NCI-H128 (cell line): ENCODE measurements around the gene APOBEC2.

Experiments
- DNase-seq: peaks from one replicate; lab custom pipeline; 2025; ENCODE audit not compliant: unreplicated experiment; lab: John Stamatoyannopoulos, UW

APOBEC2 gene

DNA sequence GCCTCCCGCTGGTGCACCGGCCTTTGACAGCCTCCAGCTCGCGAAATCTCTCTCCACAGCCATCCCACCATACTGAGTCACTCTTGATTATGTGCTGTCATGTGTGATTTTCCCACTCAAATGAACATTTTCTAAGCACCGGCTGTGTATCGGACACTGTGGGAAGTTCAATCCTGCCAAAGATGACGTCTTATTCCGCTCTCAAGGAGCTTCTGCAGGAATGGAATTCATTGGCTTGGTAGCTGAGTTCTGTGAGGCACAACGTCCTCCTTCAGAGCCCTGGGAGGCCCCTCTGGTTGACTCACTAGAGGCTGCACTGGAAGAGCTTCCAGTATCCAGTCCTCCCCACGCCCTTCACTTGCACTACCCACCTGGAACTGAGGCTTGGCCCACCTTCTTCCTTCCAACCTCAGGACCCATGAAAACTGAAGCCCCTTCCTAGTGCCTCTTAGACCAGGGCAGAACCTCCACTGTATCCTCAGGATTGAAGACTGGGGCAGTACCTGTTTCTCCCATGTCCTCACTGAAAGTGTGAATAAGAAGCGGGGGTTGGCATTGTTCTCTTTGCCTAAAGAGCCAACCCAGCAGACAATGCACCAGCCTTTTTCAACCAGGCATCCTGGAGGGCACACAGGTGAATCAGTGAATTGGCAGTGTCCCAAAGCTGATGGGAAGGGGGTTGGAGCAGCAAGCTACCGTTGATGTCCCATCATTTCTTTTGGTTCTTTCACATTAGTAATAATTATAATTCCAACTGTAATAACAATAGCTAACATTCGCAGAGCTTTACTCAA is 15.7 kb upstream of the APOBEC2 start:
- DNase-seq: no peak

DNA sequence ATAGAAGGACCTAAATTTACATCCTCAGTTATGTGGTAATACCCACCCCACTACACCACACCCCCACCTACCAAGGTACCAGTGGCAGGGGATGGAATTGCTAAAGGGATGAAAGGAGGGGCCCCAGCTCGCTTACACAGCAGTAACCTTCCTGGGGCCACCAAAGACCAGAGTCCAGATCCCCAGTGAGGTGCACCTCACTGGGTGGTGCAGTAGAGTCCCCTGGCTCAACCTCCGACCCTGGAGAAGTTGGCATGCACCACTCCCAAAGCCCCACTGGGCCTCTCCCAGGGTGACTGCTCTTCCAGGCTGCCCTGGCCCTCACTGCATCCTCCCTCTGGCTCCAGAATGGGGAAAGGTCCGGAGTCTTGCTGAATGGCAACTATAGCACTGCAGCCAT is 14.8 kb upstream of the APOBEC2 start:
- DNase-seq: no peak

DNA sequence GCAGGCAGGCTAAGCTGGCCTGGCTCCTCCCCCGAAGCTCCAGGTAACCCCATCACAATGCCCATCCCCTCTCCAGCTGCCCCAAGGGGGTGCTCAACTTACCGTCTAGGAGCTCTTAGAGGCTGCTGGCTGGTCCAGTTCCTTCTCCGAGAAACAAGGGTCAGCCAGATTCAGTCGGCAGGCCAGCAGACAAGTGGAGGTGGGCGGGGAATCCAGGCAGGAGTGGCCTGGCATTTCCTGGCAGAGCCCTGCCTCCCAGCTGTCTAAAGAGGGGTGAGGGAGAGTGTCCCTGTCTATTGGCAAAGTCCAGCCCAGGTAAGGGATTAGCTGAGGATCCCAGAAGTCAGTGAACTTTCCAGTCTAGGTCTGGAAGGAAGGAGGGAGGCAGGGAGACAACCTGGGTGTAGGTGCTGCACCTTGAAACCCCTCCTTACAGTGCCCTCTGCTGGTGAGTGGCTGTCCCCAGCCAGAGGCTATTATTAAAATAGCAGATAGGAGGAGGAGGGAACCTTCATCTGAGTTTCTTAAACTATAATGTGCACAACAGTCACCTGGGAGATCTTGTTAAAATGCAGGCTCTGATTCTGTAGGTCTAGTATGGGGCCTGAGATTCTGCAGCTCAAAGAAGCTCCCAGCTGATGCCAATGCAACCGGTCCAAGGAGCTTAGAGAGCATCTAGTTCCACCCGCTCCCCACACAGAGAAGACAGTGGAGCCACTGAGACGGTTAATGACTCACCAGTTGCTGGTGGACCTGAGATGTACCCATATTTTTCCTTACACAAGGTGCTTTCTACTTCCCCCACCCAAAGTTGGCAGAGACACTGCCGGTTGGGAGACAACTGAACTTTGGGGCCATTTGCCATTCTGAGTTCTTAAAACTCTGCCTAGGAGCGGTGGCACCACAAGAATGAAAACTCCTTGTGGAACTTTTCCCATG is 13.7 kb upstream of the APOBEC2 start, which contains the start of gene UNC5CL:
UNC5CL (minus strand) TSS at position 162 of the 939 bp plus-strand sequence. CDS start 4,147 bp downstream, outside the sequence.
- DNase-seq: no peak

DNA sequence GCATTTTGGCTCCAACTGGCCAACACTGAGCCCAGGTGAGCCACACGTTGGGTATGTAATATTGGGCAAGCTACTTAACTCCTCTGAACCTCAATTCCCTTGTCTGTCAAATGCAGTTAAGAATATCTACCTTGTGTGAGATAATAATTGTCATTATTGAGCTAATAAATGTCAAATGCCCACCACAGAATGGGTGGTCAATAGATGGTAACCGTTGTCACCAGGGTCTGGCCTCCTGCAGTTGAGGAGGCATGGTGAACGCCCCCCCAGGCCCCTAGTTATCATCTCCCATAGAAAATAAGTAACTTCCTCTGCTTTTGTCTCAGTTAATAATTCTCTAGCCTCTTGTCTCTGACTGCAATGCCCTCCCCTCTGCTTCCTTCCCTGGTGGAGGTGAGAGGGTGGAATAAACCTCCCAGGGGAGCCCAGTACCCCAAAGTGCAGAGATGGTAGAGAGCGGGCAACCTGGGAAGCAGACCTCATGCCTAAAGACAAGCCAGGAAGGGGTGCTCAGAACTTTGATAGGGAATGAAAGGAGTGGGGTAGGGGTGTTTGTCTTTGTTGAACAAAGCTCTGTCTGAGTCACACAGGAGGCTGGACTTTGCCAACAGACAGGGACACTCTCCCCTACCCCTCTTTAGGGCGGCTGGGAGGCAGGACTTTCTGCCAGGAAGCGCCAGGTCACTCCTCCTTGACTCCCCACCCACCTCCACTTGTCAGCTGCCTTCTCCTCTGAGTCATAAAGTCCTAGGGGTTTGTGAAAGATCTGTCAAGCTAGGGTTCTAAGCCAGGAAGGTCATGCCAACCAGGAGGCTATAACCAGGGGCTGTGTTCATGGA is 12.7 kb upstream of the APOBEC2 start:
- no peak for DNase-seq

DNA sequence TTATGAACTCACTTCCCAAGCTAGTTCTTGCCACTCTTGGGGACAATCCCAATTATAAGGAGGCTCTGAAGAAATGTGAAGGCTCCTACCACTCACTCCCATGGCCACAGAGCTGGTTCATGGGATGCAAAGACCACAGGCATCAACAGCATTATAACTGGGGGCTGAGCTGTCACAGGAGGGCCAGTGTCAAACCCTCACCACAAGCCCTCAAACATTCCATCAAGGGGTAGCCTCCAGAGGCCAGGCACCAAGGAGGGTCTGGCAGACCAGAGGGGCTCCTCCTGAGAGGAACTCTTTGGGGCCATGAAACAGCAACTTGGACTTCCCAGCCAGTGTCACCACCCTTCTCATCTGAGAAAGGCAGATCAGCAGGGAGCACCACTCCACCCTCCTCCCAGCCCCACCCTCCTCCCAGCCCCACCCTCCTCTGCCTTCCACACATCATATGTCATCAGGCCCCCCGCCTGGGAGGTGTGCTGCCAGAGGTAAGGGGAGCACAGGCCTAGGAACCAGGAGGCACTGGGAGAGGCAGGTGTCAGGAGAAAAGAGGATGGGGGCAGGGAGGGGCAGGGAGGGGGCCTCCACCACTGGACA is 12.0 kb upstream of the APOBEC2 start:
- no peak for DNase-seq

DNA sequence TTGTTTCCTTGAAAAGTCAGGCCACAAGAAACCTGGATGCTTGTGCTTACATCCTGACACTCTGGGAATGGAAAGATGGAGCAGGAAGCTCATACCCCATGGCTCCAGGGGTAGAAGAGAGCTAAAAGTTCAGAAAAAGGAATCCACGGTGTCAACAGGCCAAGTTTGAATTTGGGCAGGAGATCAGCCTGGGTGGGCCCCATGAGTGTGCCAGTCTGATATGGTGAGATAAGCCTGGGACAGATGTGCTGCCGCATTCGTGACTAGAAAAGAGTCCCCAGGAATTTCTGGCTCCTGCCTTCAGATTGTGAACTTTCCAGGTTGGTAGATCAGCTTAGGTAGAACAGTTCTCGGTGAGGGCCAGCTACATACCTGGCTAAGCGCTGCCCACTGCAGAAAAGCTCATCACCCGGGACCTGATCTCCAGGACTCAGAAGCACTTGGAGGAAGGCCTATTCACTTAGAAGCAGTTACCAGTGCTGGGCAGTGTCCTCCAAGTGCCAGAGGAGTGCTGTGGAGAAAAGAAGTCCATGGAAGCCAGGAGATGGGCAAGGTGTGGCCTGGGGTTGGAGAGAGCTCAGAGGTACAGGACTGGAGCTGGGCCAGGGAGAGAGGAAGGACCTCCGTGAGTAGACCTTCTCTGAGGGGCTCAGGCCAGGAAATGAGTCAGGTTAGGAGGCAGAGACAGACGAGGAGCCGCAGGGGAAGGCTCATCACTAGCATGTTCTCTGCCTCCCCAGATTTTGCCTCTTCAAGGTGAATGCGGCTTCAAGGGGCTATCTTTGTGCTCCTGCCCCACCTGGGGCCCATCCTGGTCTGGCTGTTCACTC is 10.6 kb upstream of the APOBEC2 start, which contains the start of gene TSPO2:
TSPO2 (plus strand) TSS at position 242 of the 830 bp plus-strand sequence; CDS start at position 761, 519 bp downstream.
- no peak for DNase-seq

DNA sequence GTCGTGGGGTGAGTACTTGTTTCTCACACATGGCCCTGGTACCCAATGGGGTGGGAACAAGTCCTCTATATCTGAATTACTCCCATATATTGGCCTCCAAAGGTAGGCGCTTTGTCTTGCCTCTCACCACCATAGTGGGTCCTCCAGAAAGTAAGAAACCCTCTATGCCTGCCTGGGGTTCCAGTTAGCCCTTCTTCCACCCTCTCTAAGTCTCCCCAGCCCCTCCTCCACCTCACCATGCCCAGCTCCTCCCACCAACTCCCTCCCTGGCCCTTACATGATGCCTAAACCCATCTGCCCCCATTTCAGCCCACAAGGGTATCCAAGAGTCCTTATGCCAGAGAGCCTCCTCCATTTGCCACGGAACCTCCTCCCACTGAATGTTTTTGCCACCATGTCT is 9.9 kb upstream of the APOBEC2 start:
- no peak for DNase-seq

DNA sequence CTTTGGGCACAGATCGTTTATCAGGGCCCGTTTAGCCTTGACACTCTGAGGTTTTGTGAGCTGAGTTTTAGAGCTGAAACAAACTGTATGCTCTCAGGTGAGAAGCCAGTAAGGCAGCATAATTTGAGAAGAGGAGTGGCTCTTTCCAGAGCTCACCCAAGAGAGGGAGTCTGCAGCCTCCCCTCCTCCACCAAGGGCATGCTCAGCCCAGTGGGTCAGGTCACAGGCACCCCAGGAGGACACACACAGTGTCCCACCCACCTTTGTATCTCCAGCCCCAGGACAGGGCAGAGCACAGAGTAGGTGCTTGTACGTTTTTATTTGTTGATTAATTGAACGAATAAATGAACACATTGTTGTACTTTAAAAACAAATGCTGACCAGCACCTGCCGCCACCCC is 7.3 kb upstream of the APOBEC2 start:
- no peak for DNase-seq

DNA sequence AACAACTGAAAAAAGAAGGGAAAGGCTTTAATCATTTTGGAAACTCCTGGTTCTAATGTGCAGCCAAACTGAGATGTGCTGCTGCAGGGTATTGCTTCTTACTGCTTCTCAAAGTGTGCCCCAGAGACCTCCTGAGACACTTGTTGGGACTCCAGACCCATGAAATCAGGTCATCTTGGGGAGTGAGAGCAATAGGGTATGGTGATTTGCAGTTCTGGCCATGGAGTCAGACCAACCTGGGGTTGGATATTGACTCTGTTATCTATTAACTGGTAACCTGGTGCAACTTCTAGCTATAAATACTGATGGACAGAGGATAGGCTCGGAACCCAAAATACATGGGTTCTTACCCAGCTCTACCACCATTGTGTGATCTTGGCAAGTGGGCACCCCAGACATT is 6.9 kb upstream of the APOBEC2 start:
- DNase-seq: no peak

DNA sequence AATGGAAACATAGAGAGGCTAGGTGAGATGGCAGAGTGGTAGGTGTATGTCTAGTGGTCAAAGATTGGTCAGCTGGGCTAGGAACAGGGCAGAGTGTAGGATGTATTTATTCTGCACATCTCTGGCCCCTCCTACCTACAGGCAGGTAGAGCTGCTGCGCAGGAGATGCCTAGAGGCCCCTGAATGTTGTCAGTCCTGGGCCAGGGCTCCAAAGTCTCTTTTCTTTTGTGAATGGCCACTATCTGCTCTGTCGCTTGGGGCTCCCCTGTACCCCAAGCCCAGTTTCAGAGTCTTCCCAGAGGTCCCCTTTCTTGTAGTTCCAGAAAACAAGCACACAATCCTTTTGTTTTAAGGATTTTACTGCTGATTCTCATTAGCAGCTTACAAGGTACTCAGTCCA is 5.7 kb upstream of the APOBEC2 start:
- no peak for DNase-seq

DNA sequence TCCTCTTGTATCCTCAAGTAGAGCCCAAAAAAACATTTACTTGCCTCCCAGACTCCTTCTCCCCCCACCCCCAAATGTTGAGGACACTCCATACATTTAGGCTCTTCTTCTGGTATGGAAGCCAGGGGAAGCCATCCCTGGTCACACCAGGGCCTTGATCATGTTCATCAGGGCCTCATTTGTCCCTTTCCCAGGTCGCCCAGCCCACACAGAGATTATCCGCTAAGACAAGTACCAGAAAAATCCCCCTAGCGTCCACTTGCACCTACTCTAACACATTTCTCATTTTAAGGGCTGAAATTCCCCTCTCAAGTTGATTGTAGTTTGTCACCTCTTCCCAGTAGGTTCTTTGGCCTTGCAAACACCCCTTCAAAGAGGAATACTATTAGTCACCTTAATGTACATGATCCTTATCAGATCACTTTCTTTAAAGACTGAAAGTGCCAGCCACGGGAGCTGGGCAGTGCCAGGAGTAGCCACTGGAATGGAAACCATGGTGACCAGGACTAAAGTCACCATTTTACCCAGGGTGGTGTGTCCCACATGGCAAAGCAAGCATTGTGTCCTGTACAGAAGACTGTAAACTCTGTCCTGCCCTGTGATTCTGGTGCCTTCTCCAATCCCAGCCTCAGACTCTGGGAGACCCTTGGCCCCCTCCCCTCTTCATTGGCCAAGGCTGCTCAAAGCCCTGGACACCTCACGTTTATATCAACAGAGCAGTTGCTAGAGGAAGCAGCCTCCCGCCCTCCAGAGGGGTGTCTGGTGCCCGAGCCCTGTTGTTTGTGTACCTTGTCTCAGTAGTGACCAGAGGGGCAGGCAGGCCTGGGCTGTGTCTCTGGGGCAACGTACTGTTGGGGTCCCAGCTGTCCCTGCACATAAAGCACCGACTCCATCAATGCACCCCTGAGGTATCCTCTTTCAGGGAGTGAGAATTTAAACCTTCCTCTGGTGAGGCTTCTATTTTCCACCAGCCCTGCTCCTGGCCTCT is 5.0 kb upstream of the APOBEC2 start:
- no peak for DNase-seq

DNA sequence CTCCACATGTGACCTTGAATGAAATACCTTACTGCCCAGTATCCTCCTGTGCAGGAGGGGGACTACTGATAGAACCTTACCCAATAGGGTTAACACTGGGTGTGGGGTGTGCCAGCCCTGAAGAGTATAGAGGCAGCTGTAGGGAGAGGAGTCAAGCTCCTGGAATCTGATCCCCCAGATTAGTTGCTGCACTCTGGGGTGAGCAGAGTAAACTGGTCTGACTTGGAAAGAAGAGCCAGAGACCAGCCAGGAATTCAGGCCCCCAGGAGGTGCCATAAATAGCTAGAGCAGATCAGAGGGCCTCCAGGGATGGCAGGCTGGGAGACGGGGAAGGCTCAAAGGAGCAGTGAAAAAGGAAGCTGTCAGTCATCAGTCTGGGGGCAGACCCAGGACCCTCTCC is 3.5 kb upstream of the APOBEC2 start:
- no peak for DNase-seq

DNA sequence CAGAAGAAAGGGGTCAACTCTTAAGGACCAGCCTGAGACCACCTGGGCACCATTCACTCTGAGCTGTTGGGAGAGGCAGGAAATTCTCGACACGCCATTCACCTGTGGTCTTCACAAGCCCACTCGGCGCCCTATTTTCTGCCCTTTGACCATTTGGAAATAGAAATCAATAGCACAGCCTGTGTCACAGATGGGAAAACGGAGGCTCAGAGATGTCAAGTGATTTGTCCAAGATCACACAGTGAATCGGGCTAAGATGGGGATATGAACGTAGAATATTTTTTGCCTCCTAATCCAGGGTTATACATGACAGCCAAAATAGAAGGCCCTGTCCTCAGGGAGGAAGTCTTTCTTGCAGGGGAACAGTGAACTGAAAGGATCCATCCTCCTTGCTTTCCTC is 3.0 kb upstream of the APOBEC2 start:
- no peak for DNase-seq

DNA sequence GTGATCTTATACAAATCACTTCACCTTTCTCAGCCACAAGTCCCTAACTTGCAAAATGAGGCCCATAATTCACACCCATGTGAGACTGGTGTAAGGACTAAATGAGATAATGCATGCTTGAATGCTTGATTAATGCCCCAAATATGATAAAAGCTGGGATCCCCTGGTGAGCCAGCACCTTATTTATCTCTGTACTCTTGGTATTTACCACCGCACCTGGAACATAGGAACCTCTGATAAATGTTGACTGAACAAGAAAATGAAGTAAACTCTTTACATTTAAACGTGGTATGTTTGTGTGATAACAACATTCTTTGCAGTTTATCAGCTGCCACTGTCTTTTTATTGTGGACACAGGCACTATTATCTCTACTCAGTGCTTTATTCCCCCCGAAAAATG is 2.5 kb upstream of the APOBEC2 start:
- no peak for DNase-seq

DNA sequence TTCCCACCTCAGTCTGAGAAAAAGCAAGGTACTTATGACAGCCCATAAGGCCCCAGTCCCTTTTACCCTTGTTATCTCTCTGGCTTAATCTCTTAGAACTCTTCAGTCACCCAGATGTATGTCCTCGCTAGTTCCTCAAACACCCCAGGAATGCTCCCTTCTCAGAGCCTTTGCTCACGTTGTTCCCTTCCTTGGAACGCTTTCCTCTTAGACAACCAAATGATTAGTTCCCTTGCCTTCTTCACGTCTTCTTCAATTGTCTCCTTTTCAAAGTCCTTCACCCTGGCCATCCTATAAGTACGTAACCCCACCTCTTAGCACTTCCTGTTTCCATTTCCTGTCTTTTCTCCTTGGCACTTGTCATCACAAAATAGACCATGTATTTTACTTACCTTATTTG is 1.1 kb upstream of the APOBEC2 start:
- DNase-seq: no peak

DNA sequence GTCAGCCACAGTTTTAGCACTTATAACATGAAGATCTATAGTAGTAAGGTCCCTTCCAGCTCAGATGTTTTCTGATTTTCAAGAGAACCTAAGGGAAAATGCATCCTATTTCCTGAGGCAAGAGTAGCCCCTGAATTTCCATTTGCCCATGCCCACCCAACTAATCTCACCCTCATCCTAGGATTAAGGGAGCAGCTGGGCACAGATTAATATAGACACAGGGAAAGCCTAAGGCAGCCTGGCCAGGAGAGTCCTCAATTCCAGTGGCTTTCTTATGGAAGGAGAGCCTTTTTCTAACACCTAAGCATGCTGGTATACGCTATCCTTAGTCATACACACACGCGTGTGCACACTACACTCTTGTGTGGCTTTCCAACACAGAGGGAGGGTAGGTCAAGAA is 1.5 kb downstream of the APOBEC2 start:
- no peak for DNase-seq

DNA sequence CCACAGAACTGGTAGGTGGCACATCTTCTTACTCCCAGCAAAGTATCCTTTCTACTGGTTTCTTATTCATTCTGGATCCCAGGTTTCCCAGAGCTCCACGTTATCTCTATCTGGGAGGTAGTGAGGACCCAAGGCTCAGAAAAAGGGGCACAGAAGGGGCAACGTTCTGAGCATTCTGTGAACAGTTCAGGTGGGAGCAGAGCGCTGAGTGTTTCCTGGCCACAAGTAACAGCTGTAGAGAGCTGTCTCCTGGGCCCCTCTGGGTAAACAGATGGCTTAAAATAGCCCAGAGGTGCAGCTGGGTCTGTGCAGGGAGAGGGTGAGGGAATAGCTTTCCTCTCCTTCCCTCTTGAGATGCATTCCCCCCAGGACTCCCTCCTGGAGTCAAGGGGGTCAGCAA is 2.1 kb downstream of the APOBEC2 start:
- DNase-seq: no peak

DNA sequence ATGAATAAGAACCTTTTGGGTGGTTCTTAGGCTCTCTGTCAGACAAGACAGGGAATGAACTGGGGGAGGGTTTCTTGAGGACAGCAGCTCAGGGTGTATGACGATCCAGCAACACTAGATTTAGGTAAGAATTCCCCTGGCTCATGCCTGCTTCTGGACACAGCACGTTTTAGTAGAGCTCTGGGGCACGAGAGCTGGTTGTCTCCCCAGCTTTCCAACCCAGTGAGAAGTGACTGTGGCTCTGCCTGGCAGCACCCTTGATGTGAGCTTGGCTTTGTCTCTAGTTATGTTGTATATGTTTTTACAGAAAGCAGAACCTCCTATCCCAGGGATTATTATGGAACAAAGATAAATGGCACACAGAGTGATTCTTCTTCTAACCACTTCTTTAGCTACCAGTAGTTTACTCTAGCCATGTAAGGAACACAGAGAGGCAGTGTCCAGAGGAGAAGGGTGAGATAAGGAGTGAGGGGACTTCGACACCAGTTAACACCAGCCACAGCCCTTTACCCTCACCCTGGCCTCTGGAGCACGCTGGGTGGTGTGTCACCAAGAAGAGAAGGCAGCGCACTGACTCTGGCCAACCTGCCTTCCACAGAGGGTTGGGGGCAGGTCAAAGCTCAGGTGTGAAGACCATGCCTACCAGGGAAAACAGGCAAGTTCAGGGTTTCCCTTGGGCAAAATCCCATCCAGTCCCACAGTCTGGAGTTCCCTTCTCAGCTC is 3.9 kb downstream of the APOBEC2 start:
- DNase-seq: no peak
